K562 (cell line): ENCODE results near the gene MERTK. TPM values are rescaled to one million over a fixed set of nuclear protein-coding genes. Genes with fewer than 3 reads are reported as not detected.
A peak's percentile ranks its signal among the peaks of the same experiment; 100 is the strongest.

Experiments
- ARID2 ChIP-seq: fragments of 450-650 bp; IDR thresholded peaks from 2 replicates; pipeline ENCODE4 v1.6.1; 2017; ENCODE audit warnings: antibody characterized with exemption, mild to moderate bottlenecking
- BRD4 ChIP-seq: fragments of 200-600 bp; sonication (generic); IDR thresholded peaks from 2 replicates; pipeline ENCODE4 v1.6.1; 2017; ENCODE audit warnings: inconsistent platforms
- CBFB ChIP-seq: sonication (generic); formaldehyde crosslinking; IDR thresholded peaks from 2 replicates; pipeline ENCODE4 v1.4.0; 2020; ENCODE audit warnings: mild to moderate bottlenecking, missing genetic modification reagents
- CBX8 ChIP-seq: fragments of 200-600 bp; sonication (generic); IDR thresholded peaks from 2 replicates; pipeline ENCODE4 v1.6.1; 2012; ENCODE audit warnings: borderline replicate concordance, mixed run types, low read depth, mild to moderate bottlenecking, moderate library complexity, mixed read lengths, low read length, control low read depth, inconsistent platforms; ENCODE audit not compliant: poor library complexity, severe bottlenecking; ENCODE audit errors: extremely low read depth
- EP400 ChIP-seq: fragments of 450-650 bp; IDR thresholded peaks from 2 replicates; pipeline ENCODE4 v1.6.1; 2017; ENCODE audit warnings: antibody characterized with exemption, mild to moderate bottlenecking, moderate library complexity
- ETV1 ChIP-seq: fragments of 450-650 bp; conservative IDR thresholded peaks from 2 replicates; pipeline ENCODE4 v1.6.1; 2016; ENCODE audit warnings: missing genetic modification characterization, control low read depth, low read depth, missing compliant biosample characterization
- HIVEP1 ChIP-seq: fragments of 250-450 bp; sonication (Bioruptor Pico); IDR thresholded peaks from 2 replicates; pipeline ENCODE4 v1.4.0; 2020; ENCODE audit warnings: mild to moderate bottlenecking
- MECOM ChIP-seq: fragments of 250-450 bp; sonication (Bioruptor Pico); IDR thresholded peaks from 2 replicates; pipeline ENCODE4 v1.8.0; 2022; ENCODE audit warnings: inconsistent platforms
- POLR2AphosphoS5 ChIP-seq: IDR thresholded peaks from 2 replicates; pipeline ENCODE4 v1.6.1; 2011; ENCODE audit warnings: mild to moderate bottlenecking, low read depth, low read length, moderate library complexity; ENCODE audit not compliant: control insufficient read depth, insufficient read depth
- POLR2G ChIP-seq: fragments of 200-400 bp; formaldehyde crosslinking; IDR thresholded peaks from 2 replicates; pipeline ENCODE4 v1.6.1; 2017; ENCODE audit warnings: low read depth, mild to moderate bottlenecking, antibody characterized with exemption, low read length, moderate library complexity
- RERE ChIP-seq: sonication (generic); formaldehyde crosslinking; IDR thresholded peaks from 2 replicates; pipeline ENCODE4 v1.8.0; 2023; ENCODE audit warnings: missing genetic modification reagents, mild to moderate bottlenecking, borderline replicate concordance
- USF2 ChIP-seq: sonication (generic); formaldehyde crosslinking; IDR thresholded peaks from 2 replicates; pipeline ENCODE4 v1.5.0; 2020; ENCODE audit warnings: missing genetic modification reagents
- ZNF551 ChIP-seq: fragments of 250-450 bp; sonication (Bioruptor Pico); IDR thresholded peaks from 2 replicates; pipeline ENCODE4 v1.5.0; 2021; ENCODE audit warnings: mild to moderate bottlenecking, moderate library complexity
- ZNF639 ChIP-seq, 2 experiments: fragments of 200-800 bp in 1 of 2; sonication (Bioruptor generic) in 1 of 2; sonication (generic) in 1 of 2; formaldehyde crosslinking in 1 of 2; IDR thresholded peaks in 1 of 2; conservative IDR thresholded peaks in 1 of 2; 2 replicates each; pipeline versions ENCODE4 v1.5.0 to v1.6.1; 2016 to 2020; ENCODE audit warnings: missing compliant biosample characterization in 1 of 2, missing genetic modification characterization in 1 of 2, missing genetic modification reagents in 1 of 2
- ZNF76 ChIP-seq: fragments of 250-450 bp; sonication (Bioruptor Pico); IDR thresholded peaks from 2 replicates; pipeline ENCODE4 v1.4.0; 2020; ENCODE audit warnings: mild to moderate bottlenecking, moderate library complexity, borderline replicate concordance
- polyA plus RNA-seq, 8 experiments: library from polyadenylated mRNA; depleted of rRNA in 4 of 8; stranded (reverse) in 5 of 8; unstranded in 3 of 8; fragments of >200 nt; fragmentation: Nextera tagmentation in 2 of 8; fragmentation: Illumina TruSeq in 1 of 8; extraction: Ambion mirVana in 2 of 8; extraction: Trizol in 1 of 8; gene quantifications; 2 replicates each; pipeline versions ENCODE4 v1.2.1 to v1.2.3, GENCODE V29; 2011 to 2014; ENCODE audit warnings: inconsistent platforms in 1 of 8, missing spikeins in 1 of 8
- total RNA-seq, 7 experiments: library from RNA; depleted of rRNA in 6 of 7; stranded (reverse); fragments of >200 nt in 6 of 7; fragmentation: Illumina TruSeq in 2 of 7; extraction: Trizol in 2 of 7; gene quantifications; 2 replicates each; pipeline versions ENCODE4 v1.2.1 to v1.2.3, GENCODE V29; 2011 to 2021; ENCODE audit warnings: low replicate concordance in 1 of 7

Gene MERTK
- total and polyA plus RNA-seq, 9 of the 15 experiments (the other 6 are each of a cell fraction or from before 2014, with no cell fraction given) = 0.23 to 1.6 (median 0.74) TPM

- TF ChIP-seq RERE (no peak), USF2 (CRISPR knock-in tag) (peak; percentile 63), ZNF76 (CRISPR knock-in tag) (0 out of 2 replicates have a peak, but pooled peaks have one; percentile 18), ETV1 (peak; percentile 40; the same call in 1 of the 2 replicates), EP400 (peak; percentile 91), ZNF551 (CRISPR knock-in tag) (no peak), MECOM (CRISPR knock-in tag) (no peak), CBX8 (no peak), ARID2 (no peak), BRD4 (peak; percentile 86; the same call in 1 of the 2 replicates), CBFB (CRISPR knock-in tag) (peak; percentile 86; the same call in 1 of the 2 replicates), ZNF639 (CRISPR knock-in tag; conservative IDR thresholded peaks at IDR 0.05 in 1 of 2, IDR thresholded peaks at IDR 0.05 in 1 of 2) (no peak), HIVEP1 (CRISPR knock-in tag) (no peak), POLR2G (peak; percentile 95), POLR2AphosphoS5 (peak; percentile 90)
These were observed 14.5 kb upstream of the MERTK start, which contains the start of gene ANAPC1 (continued) for GRCh38 chr2:111883661-111884591.
